ENCODE results near the gene CD38.

The CD38 gene

DNA sequence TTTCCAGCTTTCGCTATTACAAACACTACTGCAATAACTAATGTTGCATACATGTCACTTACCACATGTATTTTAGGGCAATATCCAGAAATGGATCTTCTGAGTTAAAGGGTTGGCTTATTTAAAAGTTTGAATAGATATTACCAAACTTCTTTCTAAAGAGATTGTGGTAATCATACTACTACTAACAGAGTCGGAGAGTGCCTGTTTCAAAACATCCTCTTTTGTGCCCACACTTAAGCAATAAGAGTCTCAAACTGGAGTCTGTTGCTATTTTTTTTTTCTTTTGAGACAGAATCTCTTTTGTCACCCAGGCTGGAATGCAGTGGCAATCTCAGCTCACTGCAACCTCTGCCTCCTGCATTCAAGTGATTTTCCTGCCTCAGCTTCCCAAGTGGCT, 124.6 kb downstream of the CD38 start:
- CTCF ChIA-PET = interaction anchor here (0.6 to 1.4 kb wide), 2 partner anchors 20 to 40 kb away, joined by 8 to 13 read pairs; no protein-coding TSS in a partner anchor
- Histone ChIP-seq H3K36me3 (ENCODE audit: control insufficient read depth in 2 of 2, insufficient read depth in 1 of 2, low read length in 2 of 2) (no peaks in the 10 kb centered on the region), H3K4me1 (ENCODE audit: control insufficient read depth, insufficient read depth, low read length) (no peaks in the 10 kb centered on the region), H3K4me3 (ENCODE audit: low read depth, low read length) (no peak overlapping the region), H3K9me3 (ENCODE audit: control insufficient read depth, insufficient read depth, low read depth, low read length) (no peaks in the 10 kb centered on the region), H3K27ac (ENCODE audit: extremely low read depth, low read depth, low read length) (no peak overlapping the region)
- POLR2A ChIA-PET = no interaction called here
- TF ChIP-seq ZNF174 (tag by site-specific recombination; IDR thresholded peaks at IDR 0.05) (no peak), REPIN1 (tag by site-specific recombination; IDR thresholded peaks at IDR 0.05; ENCODE audit: low read depth) (no peak)

Data from HEK293 (cell line).